Measurements from ENCODE around the gene RHBDF2.

DNA sequence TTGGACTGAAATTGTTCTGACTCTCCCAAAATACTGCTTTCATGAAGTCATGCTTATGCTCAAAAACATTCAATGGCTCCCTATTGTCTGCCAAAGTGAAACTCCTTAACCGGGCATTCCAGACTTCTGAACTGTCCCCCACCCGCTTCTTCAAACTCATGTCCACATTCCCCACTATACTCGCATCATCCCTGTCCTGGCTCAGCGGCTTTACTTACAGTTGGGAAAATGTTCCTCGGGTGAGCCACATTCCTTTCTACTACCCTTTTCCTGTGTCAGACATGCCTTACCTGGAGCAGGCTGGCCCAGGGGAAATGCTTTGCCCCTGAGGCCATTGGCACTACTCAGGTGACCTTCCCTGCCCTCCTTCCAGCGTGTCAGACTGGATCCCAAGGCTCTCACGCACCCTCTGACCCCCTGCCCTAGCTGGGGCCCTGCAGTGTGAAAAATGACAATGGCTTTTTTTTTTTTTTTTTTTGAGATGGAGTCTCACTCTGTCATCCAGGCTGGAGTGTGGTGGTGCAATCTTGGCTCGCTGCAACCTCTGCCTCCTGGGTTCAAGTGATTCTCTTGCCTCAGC lies 30.9 kb upstream of the RHBDF2 start:
- TF ChIP-seq, protein P1, sequence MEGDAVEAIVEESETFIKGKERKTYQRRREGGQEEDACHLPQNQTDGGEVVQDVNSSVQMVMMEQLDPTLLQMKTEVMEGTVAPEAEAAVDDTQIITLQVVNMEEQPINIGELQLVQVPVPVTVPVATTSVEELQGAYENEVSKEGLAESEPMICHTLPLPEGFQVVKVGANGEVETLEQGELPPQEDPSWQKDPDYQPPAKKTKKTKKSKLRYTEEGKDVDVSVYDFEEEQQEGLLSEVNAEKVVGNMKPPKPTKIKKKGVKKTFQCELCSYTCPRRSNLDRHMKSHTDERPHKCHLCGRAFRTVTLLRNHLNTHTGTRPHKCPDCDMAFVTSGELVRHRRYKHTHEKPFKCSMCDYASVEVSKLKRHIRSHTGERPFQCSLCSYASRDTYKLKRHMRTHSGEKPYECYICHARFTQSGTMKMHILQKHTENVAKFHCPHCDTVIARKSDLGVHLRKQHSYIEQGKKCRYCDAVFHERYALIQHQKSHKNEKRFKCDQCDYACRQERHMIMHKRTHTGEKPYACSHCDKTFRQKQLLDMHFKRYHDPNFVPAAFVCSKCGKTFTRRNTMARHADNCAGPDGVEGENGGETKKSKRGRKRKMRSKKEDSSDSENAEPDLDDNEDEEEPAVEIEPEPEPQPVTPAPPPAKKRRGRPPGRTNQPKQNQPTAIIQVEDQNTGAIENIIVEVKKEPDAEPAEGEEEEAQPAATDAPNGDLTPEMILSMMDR (IDR thresholded peaks at IDR 0.05 in 4 of 5, conservative IDR thresholded peaks at IDR 0.05 in 1 of 5), result no peak
- no peak for TF ChIP-seq POLR2A (IDR thresholded peaks at IDR 0.05)
